GM12873 (cell line): ENCODE data around the gene LIME1.

Experiments used
- TF ChIP-seq, protein P1 (sequence below): IDR thresholded peaks from 2 replicates; pipeline ENCODE4 v1.5.1; 2012; ENCODE audit warnings: low read depth, mild to moderate bottlenecking, moderate library complexity, low read length, control low read depth; ENCODE audit not compliant: insufficient read depth; ENCODE audit errors: missing control alignments

The LIME1 gene

DNA sequence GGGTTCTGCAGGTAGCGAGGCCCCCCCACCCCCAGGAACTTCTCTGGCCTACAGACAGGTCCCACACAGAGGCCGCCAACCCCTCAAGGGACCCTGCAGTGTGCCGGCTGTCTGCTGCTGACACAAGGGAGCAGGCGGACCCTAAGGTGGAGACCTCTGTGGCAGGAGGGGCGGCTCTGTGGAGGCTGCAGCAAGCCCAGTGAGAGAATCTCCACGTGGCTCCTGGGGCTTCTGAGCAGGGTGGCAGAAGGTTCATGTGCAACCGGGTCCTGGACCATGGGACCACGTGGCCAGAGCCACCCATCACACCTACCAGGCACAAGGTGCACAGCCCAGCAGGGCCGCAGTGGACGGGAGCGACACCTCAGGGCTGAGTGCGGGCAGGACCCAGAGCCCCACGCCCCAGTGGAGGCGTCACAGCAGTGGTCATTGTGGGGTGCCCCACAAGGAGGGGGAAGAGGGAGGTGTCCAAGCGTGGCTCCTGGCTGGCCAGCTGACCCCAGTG, 32.9 kb upstream of the LIME1 start:
- TF ChIP-seq, protein P1, sequence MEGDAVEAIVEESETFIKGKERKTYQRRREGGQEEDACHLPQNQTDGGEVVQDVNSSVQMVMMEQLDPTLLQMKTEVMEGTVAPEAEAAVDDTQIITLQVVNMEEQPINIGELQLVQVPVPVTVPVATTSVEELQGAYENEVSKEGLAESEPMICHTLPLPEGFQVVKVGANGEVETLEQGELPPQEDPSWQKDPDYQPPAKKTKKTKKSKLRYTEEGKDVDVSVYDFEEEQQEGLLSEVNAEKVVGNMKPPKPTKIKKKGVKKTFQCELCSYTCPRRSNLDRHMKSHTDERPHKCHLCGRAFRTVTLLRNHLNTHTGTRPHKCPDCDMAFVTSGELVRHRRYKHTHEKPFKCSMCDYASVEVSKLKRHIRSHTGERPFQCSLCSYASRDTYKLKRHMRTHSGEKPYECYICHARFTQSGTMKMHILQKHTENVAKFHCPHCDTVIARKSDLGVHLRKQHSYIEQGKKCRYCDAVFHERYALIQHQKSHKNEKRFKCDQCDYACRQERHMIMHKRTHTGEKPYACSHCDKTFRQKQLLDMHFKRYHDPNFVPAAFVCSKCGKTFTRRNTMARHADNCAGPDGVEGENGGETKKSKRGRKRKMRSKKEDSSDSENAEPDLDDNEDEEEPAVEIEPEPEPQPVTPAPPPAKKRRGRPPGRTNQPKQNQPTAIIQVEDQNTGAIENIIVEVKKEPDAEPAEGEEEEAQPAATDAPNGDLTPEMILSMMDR: no peak

DNA sequence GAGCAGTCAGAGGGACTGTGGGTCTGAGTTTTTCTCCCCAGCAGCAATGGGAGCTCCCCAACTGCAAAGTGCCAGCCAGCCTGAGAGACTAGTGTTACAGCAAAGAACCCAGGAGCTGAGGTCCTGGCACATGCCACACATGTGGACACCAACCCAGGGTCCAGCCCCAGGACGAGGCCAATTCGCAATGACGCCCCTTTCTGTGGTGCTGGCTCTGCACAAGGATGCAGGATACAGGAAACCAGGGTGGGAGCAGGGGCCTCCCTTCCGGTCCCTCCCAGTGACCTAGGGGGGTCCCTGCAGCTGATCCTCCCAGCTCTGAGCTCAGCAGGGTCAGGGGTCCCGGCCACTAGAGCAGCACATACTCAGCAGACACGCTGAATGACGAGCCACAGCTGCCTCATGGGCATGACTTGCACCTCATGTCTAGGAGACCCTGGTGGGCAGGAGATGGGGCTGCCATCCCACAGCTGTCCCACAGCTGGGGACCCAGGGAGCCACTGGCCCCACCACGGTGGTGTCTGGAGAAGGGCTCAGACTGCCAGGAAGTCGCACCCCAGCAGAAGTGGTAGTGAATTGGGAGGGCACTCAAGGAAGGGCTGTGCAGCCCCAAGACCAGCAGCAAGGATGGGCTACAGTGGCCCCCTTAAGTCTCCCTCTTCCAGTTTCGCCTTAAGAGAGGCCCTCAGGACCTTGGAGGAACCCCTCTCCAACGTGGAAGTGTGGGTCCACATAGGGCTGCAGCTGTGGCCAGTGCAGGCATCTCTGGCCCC, 32.3 kb upstream of the LIME1 start:
- TF ChIP-seq, protein P1: no peak

DNA sequence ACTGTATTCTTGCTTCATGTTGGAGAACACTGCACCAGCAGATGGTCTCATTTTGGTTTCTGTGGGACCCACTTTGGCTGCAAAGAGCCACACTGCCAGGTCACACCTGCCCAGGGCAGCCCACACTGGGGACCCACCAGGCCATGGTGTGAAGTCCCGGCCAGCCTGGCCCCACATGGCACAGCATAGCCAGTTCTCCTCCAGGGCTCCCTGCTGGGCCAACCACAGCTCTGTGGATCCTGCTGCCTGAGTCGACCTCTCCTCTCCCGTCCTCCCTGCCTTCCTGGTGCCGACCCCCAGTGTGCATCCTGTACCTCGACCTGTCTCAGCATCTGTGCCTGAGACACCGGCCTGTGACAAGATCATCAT, 31.7 kb upstream of the LIME1 start:
- TF ChIP-seq, protein P1: no peak

DNA sequence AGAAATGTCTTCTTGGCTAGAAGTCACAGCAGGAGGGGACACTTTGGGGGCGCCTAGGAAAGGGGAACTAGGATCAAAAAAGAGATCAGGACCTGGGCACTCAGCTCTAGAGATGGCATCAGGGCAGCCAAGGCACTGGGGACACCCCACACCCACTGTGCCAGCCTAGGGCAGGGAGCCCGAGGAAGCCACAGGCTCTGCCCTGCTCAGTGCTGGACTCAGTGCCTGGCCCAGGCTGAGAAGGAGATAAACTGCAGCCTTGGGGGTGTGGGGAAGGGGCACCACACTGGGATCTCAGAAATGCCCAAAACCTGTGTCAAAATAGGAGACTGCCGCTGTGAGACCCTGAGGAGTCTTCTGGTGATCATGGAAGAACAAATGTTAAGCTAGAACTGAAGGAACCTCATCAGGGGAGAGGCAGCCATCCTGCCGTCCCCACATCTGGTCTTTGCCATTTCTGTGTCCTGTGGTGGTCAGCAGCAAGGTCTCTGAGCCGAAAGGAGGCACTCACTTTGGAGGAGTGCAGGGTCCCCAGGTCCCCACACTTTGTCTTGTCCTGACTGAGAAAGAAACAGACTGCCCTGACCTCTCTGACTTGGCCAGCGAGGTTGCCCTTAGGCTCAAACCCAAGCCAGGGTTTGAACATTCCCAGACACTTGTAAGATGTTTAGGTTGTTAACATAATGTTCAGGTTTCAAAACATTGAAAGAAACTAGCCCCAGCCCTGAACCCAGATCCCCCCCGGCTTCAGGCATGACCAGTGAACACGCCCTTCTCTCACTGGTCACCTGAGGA, 31.0 kb upstream of the LIME1 start:
- TF ChIP-seq, protein P1: no peak

DNA sequence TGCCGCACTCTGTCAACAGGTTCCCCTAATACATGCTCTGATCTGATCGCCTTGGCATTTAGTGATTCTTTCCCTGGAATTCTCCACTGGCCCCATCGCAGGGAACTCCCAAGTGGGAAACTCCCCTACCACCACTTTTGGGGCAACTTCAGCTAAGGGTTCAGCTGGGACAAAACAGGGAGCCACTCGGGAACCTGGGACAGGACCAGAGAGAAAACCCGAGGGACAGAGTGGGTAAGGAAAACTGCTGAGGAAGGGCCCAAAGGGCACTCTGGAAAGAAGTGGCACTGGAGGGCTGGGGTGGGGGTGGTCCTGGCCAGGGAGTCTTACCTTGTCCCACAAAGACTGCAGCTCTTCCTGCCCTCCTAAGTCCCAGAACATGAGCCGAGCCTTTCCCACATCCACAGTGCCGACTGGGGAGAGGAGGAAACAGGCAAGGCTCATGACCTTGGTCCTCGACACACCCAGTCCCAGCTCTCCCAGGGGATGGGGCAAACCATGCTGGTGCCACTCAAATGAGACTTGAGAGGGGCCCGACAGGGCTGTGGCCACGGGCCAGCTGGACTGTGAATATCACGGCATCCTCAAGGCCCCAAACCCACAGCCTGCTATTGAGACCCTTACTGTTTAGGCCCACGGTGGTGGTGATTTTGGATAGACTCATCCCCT, 30.3 kb upstream of the LIME1 start:
- TF ChIP-seq, protein P1: no peak

DNA sequence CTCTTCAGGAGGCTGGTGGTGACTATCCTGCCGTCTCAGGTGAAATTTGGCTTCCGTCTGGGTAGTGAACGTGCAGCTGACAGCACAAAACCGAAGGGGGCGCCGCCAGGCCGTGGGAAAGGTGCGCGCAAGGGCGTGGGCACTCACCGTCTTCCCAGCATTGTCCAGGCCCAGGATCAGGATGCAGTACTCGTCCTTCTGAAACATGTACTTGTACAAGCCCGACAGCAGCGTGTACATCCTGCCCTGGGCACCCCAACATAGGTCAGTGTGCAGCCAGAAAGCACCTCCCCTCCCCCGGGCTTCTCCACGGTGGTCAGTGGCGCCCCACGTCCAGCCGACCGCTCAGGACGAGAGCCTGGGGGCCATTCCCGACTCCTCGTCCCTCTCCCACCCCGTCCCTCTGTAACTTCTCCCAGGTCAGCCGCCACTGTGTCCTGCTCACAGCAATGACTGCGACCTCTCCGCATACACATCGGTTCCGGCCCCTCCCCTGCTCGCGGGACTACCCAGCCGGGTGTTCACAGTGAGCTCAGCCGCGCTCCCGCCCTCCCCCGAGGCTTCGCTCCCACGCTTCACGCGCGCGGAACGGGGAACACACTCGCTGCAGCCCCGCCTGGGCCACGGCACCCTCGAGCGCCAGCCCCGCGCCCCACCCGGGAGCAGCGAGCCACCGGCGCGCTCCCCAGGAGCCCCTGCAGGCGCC, 29.5 kb upstream of the LIME1 start:
- TF ChIP-seq, protein P1: peak; percentile 87
